NT2/D1 (cell line): ENCODE measurements around the gene CD83.

Source experiments
- DNase-seq: peaks from one replicate; pipeline ENCODE4 v3.0.0-alpha.2; 2011; ENCODE audit warnings: low read depth, low spot score
- H3K27me3 ChIP-seq: 2 replicates; pipeline ENCODE4 v1.6.0; 2011; ENCODE audit warnings: mild to moderate bottlenecking; ENCODE audit not compliant: insufficient read length, insufficient read depth
- H3K36me3 ChIP-seq: 2 replicates; pipeline ENCODE4 v1.6.1; 2011; ENCODE audit warnings: mild to moderate bottlenecking, low read length, mixed read lengths; ENCODE audit not compliant: insufficient read depth, insufficient read length
- H3K4me1 ChIP-seq: 2 replicates; pipeline ENCODE4 v1.5.1; 2011; ENCODE audit not compliant: insufficient read depth, insufficient read length
- H3K4me3 ChIP-seq: 2 replicates; pipeline ENCODE4 v1.5.1; 2011; ENCODE audit warnings: low read depth; ENCODE audit not compliant: insufficient read length
- H3K9ac ChIP-seq: 2 replicates; pipeline ENCODE4 v1.6.0; 2011; ENCODE audit warnings: low read depth; ENCODE audit not compliant: insufficient read length
- H3K9me3 ChIP-seq: 2 replicates; pipeline ENCODE4 v1.5.1; 2011; ENCODE audit warnings: mild to moderate bottlenecking, low read length; ENCODE audit not compliant: insufficient read depth
- SUZ12 ChIP-seq: IDR thresholded peaks from 2 replicates; pipeline ENCODE4 v1.6.1; 2011; ENCODE audit not compliant: insufficient read length, insufficient read depth; ENCODE audit errors: extremely low read depth
- YY1 ChIP-seq: IDR thresholded peaks from 2 replicates; pipeline ENCODE4 v1.6.1; 2011; ENCODE audit not compliant: insufficient read length, insufficient read depth
- ZNF274 ChIP-seq: IDR thresholded peaks from 2 replicates; pipeline ENCODE4 v1.6.1; 2011; ENCODE audit warnings: mild to moderate bottlenecking, low read depth, low read length

The CD83 gene

GRCh38 chr6:14083751-14084150 is 33.8 kb upstream of the CD83 start:
- no peak overlapping the region for H3K9ac ChIP-seq
- no peaks in the 10 kb centered on the region for H3K36me3 ChIP-seq
- H3K4me3 ChIP-seq, result no peak overlapping the region
- no peak for DNase-seq
- H3K27me3 ChIP-seq, result no peaks in the 10 kb centered on the region
- H3K9me3 ChIP-seq, result no peaks in the 10 kb centered on the region
- no peaks in the 10 kb centered on the region for H3K4me1 ChIP-seq
- no peak for TF ChIP-seq SUZ12
- TF ChIP-seq ZNF274, result no peak
- TF ChIP-seq YY1, result no peak

- no peak overlapping the region for H3K9ac ChIP-seq
- TF ChIP-seq YY1, result no peak
- no peak for TF ChIP-seq ZNF274
- no peak for TF ChIP-seq SUZ12
- H3K9me3 ChIP-seq, result no peaks in the 10 kb centered on the region
- H3K4me1 ChIP-seq, result no peaks in the 10 kb centered on the region
- H3K4me3 ChIP-seq, result no peak overlapping the region
- H3K27me3 ChIP-seq, result no peaks in the 10 kb centered on the region
- H3K36me3 ChIP-seq, result no peaks in the 10 kb centered on the region
- no peak for DNase-seq
Measured at GRCh38 chr6:14084388-14084787, 33.2 kb upstream of the CD83 start.

DNA sequence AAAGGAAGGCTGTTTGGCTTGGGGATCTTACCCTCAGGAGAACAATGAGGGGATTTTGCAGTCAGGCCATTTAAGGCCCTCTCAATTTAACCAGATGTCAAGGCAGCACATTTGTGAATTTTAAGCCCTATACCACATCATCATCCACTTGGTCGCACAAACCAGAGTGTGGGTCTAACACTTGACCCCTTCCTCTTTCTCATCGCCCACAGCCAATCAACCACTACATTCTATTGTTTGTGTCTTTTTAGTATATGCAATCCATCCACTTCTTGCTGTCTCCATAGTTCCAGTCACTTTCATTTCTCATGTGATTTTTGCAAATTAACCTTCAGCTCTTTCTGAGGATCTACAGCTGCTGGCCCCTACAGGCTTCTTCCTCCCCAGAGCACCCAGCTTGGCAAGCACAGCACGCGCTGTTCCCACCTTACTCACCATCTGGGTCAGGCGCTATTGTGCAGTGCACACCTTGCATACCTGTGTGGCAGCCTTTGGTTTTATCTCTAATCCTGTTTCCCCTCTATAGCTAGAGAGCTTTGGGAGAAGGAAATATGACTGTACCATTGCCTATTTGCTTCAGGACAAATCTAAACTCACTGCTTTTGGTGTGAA is 32.3 kb upstream of the CD83 start:
- Histone ChIP-seq H3K9me3 (no peaks in the 10 kb centered on the region), H3K4me1 (no peaks in the 10 kb centered on the region), H3K9ac (no peak overlapping the region), H3K36me3 (no peaks in the 10 kb centered on the region), H3K27me3 (no peaks in the 10 kb centered on the region), H3K4me3 (no peak overlapping the region)
- TF ChIP-seq ZNF274, result no peak
- no peak for TF ChIP-seq YY1
- no peak for TF ChIP-seq SUZ12
- DNase-seq, result no peak

DNA sequence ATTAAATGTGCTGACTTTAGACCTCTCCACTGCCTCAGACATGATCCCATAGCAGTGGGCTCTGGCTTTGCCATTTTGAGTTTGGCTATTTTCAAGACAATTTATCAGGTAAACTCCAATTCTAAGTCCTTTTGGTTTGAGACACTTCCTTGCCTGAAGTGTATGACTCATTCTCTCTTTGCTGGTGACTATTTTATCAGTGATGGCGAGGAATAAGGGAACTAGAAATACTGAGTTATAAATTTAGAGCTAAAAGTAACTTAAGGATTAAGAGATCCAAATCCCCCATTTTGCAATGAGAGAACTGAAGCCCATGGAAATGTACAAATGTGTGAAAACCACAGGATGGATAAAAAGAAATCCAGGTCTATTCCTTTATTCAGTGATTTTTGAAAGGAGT is 30.9 kb upstream of the CD83 start:
- Histone ChIP-seq H3K27me3 (no peaks in the 10 kb centered on the region), H3K9ac (no peak overlapping the region), H3K9me3 (no peaks in the 10 kb centered on the region), H3K36me3 (no peaks in the 10 kb centered on the region), H3K4me3 (no peak overlapping the region), H3K4me1 (no peaks in the 10 kb centered on the region)
- no peak for TF ChIP-seq ZNF274
- TF ChIP-seq YY1, result no peak
- TF ChIP-seq SUZ12, result no peak
- no peak for DNase-seq

DNA sequence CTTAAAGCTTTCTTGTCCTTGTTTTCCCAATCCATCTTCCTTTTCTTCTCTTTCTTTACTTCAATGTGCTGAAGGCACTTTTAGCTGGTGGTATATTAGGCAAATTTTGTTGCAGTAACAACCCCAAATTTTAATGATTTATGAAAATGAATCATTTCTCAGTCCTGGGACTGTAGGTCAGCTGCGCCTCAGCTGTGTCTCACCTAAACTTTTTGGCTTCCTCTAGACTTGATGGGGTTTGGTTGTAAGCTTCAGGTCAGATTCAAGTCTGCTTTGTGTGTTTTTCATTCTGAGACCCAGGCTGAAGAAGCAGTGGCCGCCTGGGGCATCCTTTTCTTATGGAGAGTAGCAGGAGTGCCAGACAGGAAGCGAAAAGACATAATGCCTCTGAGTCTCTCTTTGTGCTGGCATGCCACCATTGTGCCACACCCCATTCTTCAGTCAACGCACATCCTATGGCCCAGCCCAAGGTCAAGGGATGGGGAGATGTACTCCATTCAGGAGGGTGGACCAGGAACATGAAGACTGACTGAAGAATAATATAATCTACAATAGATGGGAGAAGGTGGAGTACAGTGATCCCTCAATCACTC is 28.9 kb upstream of the CD83 start:
- Histone ChIP-seq H3K36me3 (no peaks in the 10 kb centered on the region), H3K9ac (no peak overlapping the region), H3K27me3 (no peaks in the 10 kb centered on the region), H3K4me1 (no peaks in the 10 kb centered on the region), H3K4me3 (no peak overlapping the region), H3K9me3 (no peaks in the 10 kb centered on the region)
- peak; percentile 3 for DNase-seq
- TF ChIP-seq ZNF274 (no peak), SUZ12 (no peak), YY1 (no peak)

- Histone ChIP-seq H3K27me3 (no peaks in the 10 kb centered on the region), H3K9me3 (no peaks in the 10 kb centered on the region), H3K4me3 (no peak overlapping the region), H3K36me3 (no peaks in the 10 kb centered on the region), H3K4me1 (no peaks in the 10 kb centered on the region), H3K9ac (no peak overlapping the region)
- no peak for DNase-seq
- TF ChIP-seq SUZ12, result no peak
- no peak for TF ChIP-seq YY1
- TF ChIP-seq ZNF274, result no peak
Measured at GRCh38 chr6:14089224-14089623, 28.3 kb upstream of the CD83 start.

GRCh38 chr6:14091339-14091978 is 26.1 kb upstream of the CD83 start:
- Histone ChIP-seq H3K9ac (no peak overlapping the region), H3K36me3 (no peaks in the 10 kb centered on the region), H3K9me3 (no peaks in the 10 kb centered on the region), H3K27me3 (no peaks in the 10 kb centered on the region), H3K4me1 (no peaks in the 10 kb centered on the region), H3K4me3 (no peak overlapping the region)
- no peak for DNase-seq
- TF ChIP-seq ZNF274, result no peak
- TF ChIP-seq SUZ12, result no peak
- no peak for TF ChIP-seq YY1
